Measurements from ENCODE around the gene EFEMP2. TPM values are rescaled to one million over a fixed set of nuclear protein-coding genes. Genes with fewer than 3 reads are reported as not detected.

EFEMP2 gene
- total and polyA plus RNA-seq, 2 donors (not counting 3 experiments of a cell fraction or from before 2014, with no cell fraction given): 81.7 to 207 TPM

GRCh38 chr11:65856689-65857499 lies 15.7 kb downstream of the EFEMP2 start:
- no TSS peak for BruUV-seq (replicated peaks)
- H4K20me1 ChIP-seq (replicated peaks; ENCODE audit: control insufficient read depth, extremely low read depth, insufficient read depth, low read length): peaks cover 9% of the 10 kb centered on the region
- peak overlapping the region; percentile 48 for H3K27ac ChIP-seq (ENCODE audit: insufficient read depth, low read depth, low read length)
- H3K9ac ChIP-seq (replicated peaks; ENCODE audit: extremely low read depth, insufficient read depth, low read length): peak overlapping the region; percentile 83
- H3K4me3 ChIP-seq (replicated peaks in 1 of 3; ENCODE audit: insufficient read depth in 1 of 3, low read depth in 1 of 3, low read length in 3 of 3): peak overlapping the region; percentile 27 to 85 (median 85)
- ChIA-PET CTCF (interaction anchor here (0.8 to 1.5 kb wide), 2 partner anchors 35 to 87 kb away, joined by 3 read pairs; no protein-coding TSS in a partner anchor), POLR2A (interaction anchor here (1.2 to 5.4 kb wide), 2 partner anchors 33 to 37 kb away, joined by 5 to 67 read pairs; partner anchors contain the start of genes CCDC85B and FIBP)
- H3K36me3 ChIP-seq (ENCODE audit: control insufficient read depth in 2 of 2, extremely low read depth in 1 of 2, insufficient read depth in 2 of 2, low read length in 2 of 2): peaks cover 36 to 41% of the 10 kb centered on the region in 2 experiments
- H2AFZ ChIP-seq (ENCODE audit: low read depth, low read length): no peak overlapping the region
- H3K27me3 ChIP-seq (ENCODE audit: control insufficient read depth in 2 of 2, insufficient read depth in 2 of 2, low read length in 2 of 2): no peaks in the 10 kb centered on the region
- FAIRE-seq (peak; percentile 87), DNase-seq (ENCODE audit: low read depth, low spot score) (peak; percentile 63)
- intact Hi-C loops (cut with micrococcal nuclease) (no loop called here), dilution Hi-C loops (cut with MboI; ENCODE audit: extremely low pct_ligation_motif_present, low sequenced_read_pairs) (no loop called here)
- no peaks in the 10 kb centered on the region for H3K9me3 ChIP-seq (replicated peaks; ENCODE audit: control insufficient read depth, insufficient read depth, low read length)
- no peaks in the 10 kb centered on the region for H3K9me1 ChIP-seq (replicated peaks; ENCODE audit: control insufficient read depth, extremely low read depth, insufficient read depth, low read length)
- peaks cover 36% of the 10 kb centered on the region for H3K4me1 ChIP-seq (ENCODE audit: control insufficient read depth, extremely low read depth, insufficient read depth, low read length)
- peak overlapping the region; percentile 90 for H3K4me2 ChIP-seq (ENCODE audit: insufficient read depth, low read length)
- TF ChIP-seq POLR2A (IDR thresholded peaks at IDR 0.05; ENCODE audit: low read depth, low read length) (peak; percentile 76), POLR2AphosphoS5 (IDR thresholded peaks at IDR 0.05; ENCODE audit: insufficient read depth, low read depth, low read length) (peak; percentile 75), MAX (IDR thresholded peaks at IDR 0.05; ENCODE audit: insufficient read depth, insufficient read length) (peak; percentile 77), JUN (IDR thresholded peaks at IDR 0.05; ENCODE audit: borderline replicate concordance, insufficient read depth, insufficient read length, low read depth) (no peak)
- peaks cover 61% of the 10 kb centered on the region for H3K79me2 ChIP-seq (ENCODE audit: control insufficient read depth, insufficient read depth, low read length)

- Histone ChIP-seq H3K9me3 (replicated peaks; ENCODE audit: control insufficient read depth, insufficient read depth, low read length) (no peaks in the 10 kb centered on the region), H3K4me3 (replicated peaks in 1 of 3; ENCODE audit: insufficient read depth in 1 of 3, low read depth in 1 of 3, low read length in 3 of 3) (peak overlapping the region in 2 of 3 experiments; percentile 85), H3K9me1 (replicated peaks; ENCODE audit: control insufficient read depth, extremely low read depth, insufficient read depth, low read length) (no peaks in the 10 kb centered on the region), H4K20me1 (replicated peaks; ENCODE audit: control insufficient read depth, extremely low read depth, insufficient read depth, low read length) (peaks cover 9% of the 10 kb centered on the region), H3K9ac (replicated peaks; ENCODE audit: extremely low read depth, insufficient read depth, low read length) (peak overlapping the region; percentile 83), H3K4me2 (ENCODE audit: insufficient read depth, low read length) (peak overlapping the region; percentile 90), H3K4me1 (ENCODE audit: control insufficient read depth, extremely low read depth, insufficient read depth, low read length) (peaks cover 29% of the 10 kb centered on the region), H3K27ac (ENCODE audit: insufficient read depth, low read depth, low read length) (no peak overlapping the region), H3K36me3 (ENCODE audit: control insufficient read depth in 2 of 2, extremely low read depth in 1 of 2, insufficient read depth in 2 of 2, low read length in 2 of 2) (peaks cover 36 to 44% of the 10 kb centered on the region in 2 experiments), H3K27me3 (ENCODE audit: control insufficient read depth in 2 of 2, insufficient read depth in 2 of 2, low read length in 2 of 2) (no peaks in the 10 kb centered on the region), H3K79me2 (ENCODE audit: control insufficient read depth, insufficient read depth, low read length) (peaks cover 52% of the 10 kb centered on the region), H2AFZ (ENCODE audit: low read depth, low read length) (no peak overlapping the region)
- BruUV-seq (replicated peaks): no TSS peak
- TF ChIP-seq POLR2AphosphoS5 (IDR thresholded peaks at IDR 0.05; ENCODE audit: insufficient read depth, low read depth, low read length) (no peak), JUN (IDR thresholded peaks at IDR 0.05; ENCODE audit: borderline replicate concordance, insufficient read depth, insufficient read length, low read depth) (no peak), POLR2A (IDR thresholded peaks at IDR 0.05; ENCODE audit: low read depth, low read length) (no peak), FOS (IDR thresholded peaks at IDR 0.05; ENCODE audit: borderline replicate concordance, insufficient read depth, low read length) (no peak), MAX (IDR thresholded peaks at IDR 0.05; ENCODE audit: insufficient read depth, insufficient read length) (no peak), GATA2 (IDR thresholded peaks at IDR 0.05; ENCODE audit: insufficient read depth, insufficient read length, low read depth, low read length) (no peak), CTCF (IDR thresholded peaks at IDR 0.05; ENCODE audit: extremely low read depth in 1 of 2, insufficient read depth in 1 of 2, low read depth in 1 of 2, low read length in 2 of 2) (no peak), EZH2 (IDR thresholded peaks at IDR 0.05; ENCODE audit: borderline replicate concordance, low read depth, low read length, severe bottlenecking) (no peak), MYC (IDR thresholded peaks at IDR 0.05; ENCODE audit: low read depth, low read length) (no peak)
- POLR2A ChIA-PET: no interaction called here
- CTCF ChIA-PET: no interaction called here
- dilution Hi-C loops (cut with MboI; ENCODE audit: extremely low pct_ligation_motif_present, low sequenced_read_pairs): no loop called here
- intact Hi-C loops (cut with micrococcal nuclease): no loop called here
- no peak for DNase-seq (ENCODE audit: low read depth, low spot score)
- FAIRE-seq: peak; percentile 62
Measured at GRCh38 chr11:65855927-65856363, 16.7 kb downstream of the EFEMP2 start.
